Breast epithelium (tissue), 4 donors: ENCODE measurements around the gene SYNGR4. TPM values are rescaled to one million over a fixed set of nuclear protein-coding genes. Genes with fewer than 3 reads are reported as not detected.

Source experiments
- DNase-seq, 2 donors: peaks; one replicate each; pipeline ENCODE4 v3.0.0-alpha.2; 2019; ENCODE audit warnings: low spot score in 2 of 2
- H3K27ac ChIP-seq, 2 donors: fragments of 200-600 bp; sonication (generic) in 1 of 2; one replicate each; pipeline ENCODE4 v1.5.1; 2016 to 2019; ENCODE audit warnings: mild to moderate bottlenecking in 1 of 2
- H3K27me3 ChIP-seq, 2 donors: fragments of 200-600 bp; sonication (generic) in 1 of 2; one replicate each; pipeline versions ENCODE4 v1.5.1 to v1.6.0; 2017 to 2019; ENCODE audit warnings: control low read depth in 1 of 2, mild to moderate bottlenecking in 1 of 2
- H3K36me3 ChIP-seq: fragments of 200-600 bp; one replicate; pipeline ENCODE4 v1.5.1; 2019
- H3K4me1 ChIP-seq, 2 donors: fragments of 200-600 bp; sonication (generic); one replicate each; pipeline ENCODE4 v1.5.1; 2016 to 2019; ENCODE audit warnings: control low read depth in 1 of 2
- H3K4me3 ChIP-seq, 3 donors: fragments of 200-600 bp; sonication (generic); 1 replicate in 2 of 3; 2 replicates in 1 of 3; pipeline ENCODE4 v1.5.1; 2016 to 2019; ENCODE audit warnings: mild to moderate bottlenecking in 3 of 3, moderate library complexity in 2 of 3
- H3K9me3 ChIP-seq, 2 donors: fragments of 200-600 bp; sonication (generic) in 1 of 2; one replicate each; pipeline ENCODE4 v1.5.1; 2016 to 2019; ENCODE audit warnings: control low read depth in 1 of 2
- POLR2A ChIP-seq: fragments of 450-650 bp; IDR thresholded peaks from one replicate; pipeline ENCODE4 v1.6.1; 2016; ENCODE audit warnings: antibody characterized with exemption, mild to moderate bottlenecking, moderate library complexity
- POLR2AphosphoS5 ChIP-seq, 3 donors: sonication (generic); formaldehyde crosslinking; IDR thresholded peaks; one replicate each; pipeline ENCODE4 v1.6.1; 2017; ENCODE audit warnings: antibody characterized with exemption in 3 of 3
- intact Hi-C: fragments of 100-400 bp; cut with DNase I; formaldehyde crosslinking; loops from one replicate; pipeline ENCODE4 v1.15.1; 2023; ENCODE audit warnings: low total_unique reads
- total RNA-seq, 3 donors: library from RNA; depleted of rRNA; stranded (reverse); fragments of >200 nt; gene quantifications; one replicate each; pipeline ENCODE4 v1.1.0, GENCODE V29; 2016
- TF ChIP-seq, protein P1 (sequence below), 3 donors: fragments of 450-650 bp; IDR thresholded peaks; one replicate each; pipeline ENCODE4 v1.5.1; 2016 to 2017; ENCODE audit warnings: antibody characterized with exemption in 3 of 3, mild to moderate bottlenecking in 3 of 3, moderate library complexity in 3 of 3

SYNGR4 gene
- total RNA-seq, 3 donors from 2014 or later, result not detected

GRCh38 chr19:48338802-48339503, 25.2 kb upstream of the SYNGR4 start:
- intact Hi-C loops, result no loop called here
- H3K36me3 ChIP-seq, result no peaks in the 10 kb centered on the region

DNA sequence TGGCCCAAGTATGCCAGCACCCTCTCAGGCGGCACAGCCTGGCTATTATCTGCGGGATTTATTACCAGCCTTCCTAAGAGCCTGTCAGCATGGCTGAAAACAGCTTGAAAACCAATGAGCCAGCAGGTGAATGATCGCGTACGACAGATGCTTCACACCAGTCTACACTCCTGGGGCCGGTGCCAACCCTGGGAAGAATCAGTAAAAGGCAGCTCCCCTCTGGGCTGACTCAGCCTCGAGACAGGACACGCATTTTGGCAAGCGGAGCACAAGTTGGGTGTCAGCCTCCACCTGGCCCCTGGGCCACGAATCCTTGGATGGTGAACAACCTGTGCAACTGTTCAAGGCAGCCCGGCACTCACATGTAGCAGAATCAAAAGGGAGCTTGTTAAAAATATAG, 23.2 kb upstream of the SYNGR4 start:
- TF ChIP-seq POLR2AphosphoS5 (IDR thresholded peaks at IDR 0.05), result no peak
- TF ChIP-seq, protein P1, sequence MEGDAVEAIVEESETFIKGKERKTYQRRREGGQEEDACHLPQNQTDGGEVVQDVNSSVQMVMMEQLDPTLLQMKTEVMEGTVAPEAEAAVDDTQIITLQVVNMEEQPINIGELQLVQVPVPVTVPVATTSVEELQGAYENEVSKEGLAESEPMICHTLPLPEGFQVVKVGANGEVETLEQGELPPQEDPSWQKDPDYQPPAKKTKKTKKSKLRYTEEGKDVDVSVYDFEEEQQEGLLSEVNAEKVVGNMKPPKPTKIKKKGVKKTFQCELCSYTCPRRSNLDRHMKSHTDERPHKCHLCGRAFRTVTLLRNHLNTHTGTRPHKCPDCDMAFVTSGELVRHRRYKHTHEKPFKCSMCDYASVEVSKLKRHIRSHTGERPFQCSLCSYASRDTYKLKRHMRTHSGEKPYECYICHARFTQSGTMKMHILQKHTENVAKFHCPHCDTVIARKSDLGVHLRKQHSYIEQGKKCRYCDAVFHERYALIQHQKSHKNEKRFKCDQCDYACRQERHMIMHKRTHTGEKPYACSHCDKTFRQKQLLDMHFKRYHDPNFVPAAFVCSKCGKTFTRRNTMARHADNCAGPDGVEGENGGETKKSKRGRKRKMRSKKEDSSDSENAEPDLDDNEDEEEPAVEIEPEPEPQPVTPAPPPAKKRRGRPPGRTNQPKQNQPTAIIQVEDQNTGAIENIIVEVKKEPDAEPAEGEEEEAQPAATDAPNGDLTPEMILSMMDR (IDR thresholded peaks at IDR 0.05), result no peak
- TF ChIP-seq POLR2A, result no peak
- Histone ChIP-seq H3K36me3 (no peaks in the 10 kb centered on the region), H3K4me3 (no peak overlapping the region), H3K4me1 (no peaks in the 10 kb centered on the region), H3K9me3 (no peaks in the 10 kb centered on the region), H3K27me3 (no peaks in the 10 kb centered on the region), H3K27ac (no peak overlapping the region)
- intact Hi-C loops, result no loop called here
- DNase-seq, result no peak

More at GRCh38 chr19:48338802-48339503, 25.2 kb upstream of the SYNGR4 start:
- no peak for TF ChIP-seq POLR2AphosphoS5 (IDR thresholded peaks at IDR 0.05)
- TF ChIP-seq, protein P1 (IDR thresholded peaks at IDR 0.05), result no peak
- H3K27me3 ChIP-seq, result no peaks in the 10 kb centered on the region
- DNase-seq, result no peak
- H3K4me1 ChIP-seq, result no peaks in the 10 kb centered on the region
- no peaks in the 10 kb centered on the region for H3K9me3 ChIP-seq
- H3K27ac ChIP-seq, result no peak overlapping the region
- H3K4me3 ChIP-seq, result no peak overlapping the region

DNA sequence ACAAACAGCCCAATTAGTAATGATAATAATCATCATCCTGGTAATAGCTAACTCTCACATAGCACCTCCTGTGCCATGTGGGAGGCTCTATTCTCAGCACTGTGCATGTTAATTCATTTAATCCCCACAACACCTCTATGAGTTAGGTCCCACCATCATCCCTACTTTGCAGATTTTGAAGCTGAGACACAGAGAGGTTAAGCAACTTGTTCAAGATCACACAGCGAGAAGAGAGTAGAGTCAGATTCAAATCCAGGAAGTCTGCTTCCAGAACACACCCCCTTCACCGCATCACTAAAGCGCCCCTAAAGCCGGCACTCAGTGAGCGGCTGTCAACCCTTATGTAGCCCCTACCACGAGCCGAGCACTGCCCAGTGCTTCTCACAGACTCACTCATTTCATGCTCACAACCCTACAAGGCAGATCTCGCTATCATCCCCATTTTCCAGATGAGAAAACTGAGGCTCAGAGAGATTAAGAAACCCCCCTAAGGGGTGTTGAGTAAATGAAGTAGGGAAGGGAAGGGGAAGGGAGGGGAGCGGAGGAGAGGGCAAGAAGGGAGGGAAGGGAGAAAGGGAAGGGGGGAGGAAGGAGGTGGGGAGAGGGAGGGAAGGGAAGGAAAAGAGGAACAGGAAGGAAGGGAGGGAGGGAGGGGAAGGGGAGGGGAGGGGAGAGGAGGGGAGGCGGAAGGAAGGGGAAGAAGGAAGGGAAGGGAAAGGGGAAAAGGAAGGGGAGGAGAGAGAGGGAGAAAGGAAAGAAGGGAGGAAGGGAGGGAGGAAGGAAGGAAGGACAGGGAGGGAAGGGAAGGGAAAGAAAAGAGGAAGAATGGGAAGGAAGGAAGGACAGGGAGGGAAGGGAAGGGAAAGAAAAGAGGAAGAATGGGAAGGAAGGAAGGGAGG, 22.4 kb upstream of the SYNGR4 start:
- intact Hi-C loops, result no loop called here
- H3K9me3 ChIP-seq, result no peaks in the 10 kb centered on the region
- H3K27ac ChIP-seq, result no peak overlapping the region
- no peaks in the 10 kb centered on the region for H3K27me3 ChIP-seq
- no peaks in the 10 kb centered on the region for H3K4me1 ChIP-seq
- H3K4me3 ChIP-seq, result no peak overlapping the region
- TF ChIP-seq POLR2AphosphoS5 (IDR thresholded peaks at IDR 0.05) (no peak), POLR2A (no peak)
- TF ChIP-seq, protein P1 (IDR thresholded peaks at IDR 0.05), result no peak
- no peak for DNase-seq
- no peaks in the 10 kb centered on the region for H3K36me3 ChIP-seq

- DNase-seq, result no peak
- intact Hi-C loops, result no loop called here
Observed at GRCh38 chr19:48342414-48342738, 21.8 kb upstream of the SYNGR4 start.

More at GRCh38 chr19:48342414-48342738, 21.8 kb upstream of the SYNGR4 start:
- no peaks in the 10 kb centered on the region for H3K9me3 ChIP-seq
- no peak overlapping the region for H3K4me3 ChIP-seq
- no peaks in the 10 kb centered on the region for H3K27me3 ChIP-seq
- H3K27ac ChIP-seq, result no peak overlapping the region
- no peaks in the 10 kb centered on the region for H3K36me3 ChIP-seq
- H3K4me1 ChIP-seq, result no peaks in the 10 kb centered on the region
- TF ChIP-seq, protein P1 (IDR thresholded peaks at IDR 0.05), result no peak
- TF ChIP-seq POLR2A (no peak), POLR2AphosphoS5 (IDR thresholded peaks at IDR 0.05) (no peak)
